ENCODE results near the gene RIC1. TPM values are rescaled to one million over a fixed set of nuclear protein-coding genes. Genes with fewer than 3 reads are reported as not detected.

RIC1 gene
- total RNA-seq: 32.4 and 36.3 TPM in 2 replicates

GRCh38 chr9:5628530-5629311 lies at the start of gene RIC1:
RIC1 (plus strand) TSS chr9:5629107; CDS start chr9:5629310, 203 bp downstream.

Other genes with a start within 250 kb of the RIC1 start
- 16.6 and 16.7 TPM in 2 replicates for gene PLGRKT, start 191.2 kb upstream of the RIC1 start, total RNA-seq
- 2.1 and 2.4 TPM in 2 replicates for gene CD274, start 178.6 kb upstream of the RIC1 start, total RNA-seq
- gene PDCD1LG2, start 118.6 kb upstream of the RIC1 start, total RNA-seq: 13.0 and 17.8 TPM in 2 replicates
- gene ERMP1, start 204.0 kb downstream of the RIC1 start, total RNA-seq: 14.9 and 15.1 TPM in 2 replicates

All from aortic smooth muscle cell (primary cell).